PC-3 (cell line): ENCODE measurements around the gene KIF7.

Experiments used
- EZH2 ChIP-seq: fragments of 300-600 bp; sonication (generic); IDR thresholded peaks from one replicate; pipeline ENCODE4 v1.6.1; 2017; ENCODE audit warnings: antibody characterized with exemption, mild to moderate bottlenecking, low read length; ENCODE audit not compliant: unreplicated experiment
- TF ChIP-seq, protein P1 (sequence below): fragments of 300-600 bp; sonication (generic); conservative IDR thresholded peaks from 2 replicates; pipeline ENCODE4 v1.5.1; 2017; ENCODE audit warnings: antibody characterized with exemption, low read depth, mild to moderate bottlenecking, low read length

DNA sequence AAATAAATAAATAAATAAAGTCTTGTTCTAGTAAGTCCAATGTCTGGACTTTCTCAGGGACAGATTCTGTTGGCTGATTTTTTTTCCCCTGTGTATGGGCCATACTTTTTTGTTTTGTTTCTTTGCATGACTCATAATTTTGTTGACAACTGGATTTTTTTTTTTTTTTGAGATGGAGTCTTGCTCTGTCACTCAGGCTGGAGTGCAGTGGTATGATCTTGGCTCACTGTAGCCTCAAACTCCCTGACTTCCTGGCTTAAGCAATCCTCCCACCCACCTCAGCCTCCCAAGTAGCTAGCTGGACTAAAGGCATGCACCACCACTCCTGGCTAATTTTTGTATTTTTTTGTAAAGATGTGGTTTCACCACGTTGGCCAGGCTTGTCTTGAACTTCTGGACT, 41.1 kb downstream of the KIF7 start:
- TF ChIP-seq, protein P1, sequence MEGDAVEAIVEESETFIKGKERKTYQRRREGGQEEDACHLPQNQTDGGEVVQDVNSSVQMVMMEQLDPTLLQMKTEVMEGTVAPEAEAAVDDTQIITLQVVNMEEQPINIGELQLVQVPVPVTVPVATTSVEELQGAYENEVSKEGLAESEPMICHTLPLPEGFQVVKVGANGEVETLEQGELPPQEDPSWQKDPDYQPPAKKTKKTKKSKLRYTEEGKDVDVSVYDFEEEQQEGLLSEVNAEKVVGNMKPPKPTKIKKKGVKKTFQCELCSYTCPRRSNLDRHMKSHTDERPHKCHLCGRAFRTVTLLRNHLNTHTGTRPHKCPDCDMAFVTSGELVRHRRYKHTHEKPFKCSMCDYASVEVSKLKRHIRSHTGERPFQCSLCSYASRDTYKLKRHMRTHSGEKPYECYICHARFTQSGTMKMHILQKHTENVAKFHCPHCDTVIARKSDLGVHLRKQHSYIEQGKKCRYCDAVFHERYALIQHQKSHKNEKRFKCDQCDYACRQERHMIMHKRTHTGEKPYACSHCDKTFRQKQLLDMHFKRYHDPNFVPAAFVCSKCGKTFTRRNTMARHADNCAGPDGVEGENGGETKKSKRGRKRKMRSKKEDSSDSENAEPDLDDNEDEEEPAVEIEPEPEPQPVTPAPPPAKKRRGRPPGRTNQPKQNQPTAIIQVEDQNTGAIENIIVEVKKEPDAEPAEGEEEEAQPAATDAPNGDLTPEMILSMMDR: no peak
- TF ChIP-seq EZH2: no peak
